Astrocyte of the cerebellum (primary cell): Measurements from ENCODE around the gene CCDC68.
"Not testable (repeated sequence)": the region's sequence is repeated elsewhere in the genome, so short reads cannot be mapped to it uniquely, and the experiment has no call there.

Experiments
- DNase-seq: peaks from one replicate; pipeline ENCODE4 v3.0.0-alpha.2; 2011; ENCODE audit warnings: low read depth
- H3K4me3 ChIP-seq: 2 replicates; pipeline ENCODE4 v1.5.1; 2011; ENCODE audit warnings: mild to moderate bottlenecking, low read depth, low read length, moderate library complexity
- in situ Hi-C: cut with HindIII; loops from 2 replicates; pipeline ENCODE4 v1.10.0; 2017; ENCODE audit warnings: low sequenced_read_pairs
- TF ChIP-seq, protein P1 (sequence below): IDR thresholded peaks from 2 replicates; pipeline ENCODE4 v1.5.1; 2012; ENCODE audit warnings: low read length, low read depth, moderate library complexity, mild to moderate bottlenecking; ENCODE audit errors: missing control alignments

CCDC68 gene

DNA sequence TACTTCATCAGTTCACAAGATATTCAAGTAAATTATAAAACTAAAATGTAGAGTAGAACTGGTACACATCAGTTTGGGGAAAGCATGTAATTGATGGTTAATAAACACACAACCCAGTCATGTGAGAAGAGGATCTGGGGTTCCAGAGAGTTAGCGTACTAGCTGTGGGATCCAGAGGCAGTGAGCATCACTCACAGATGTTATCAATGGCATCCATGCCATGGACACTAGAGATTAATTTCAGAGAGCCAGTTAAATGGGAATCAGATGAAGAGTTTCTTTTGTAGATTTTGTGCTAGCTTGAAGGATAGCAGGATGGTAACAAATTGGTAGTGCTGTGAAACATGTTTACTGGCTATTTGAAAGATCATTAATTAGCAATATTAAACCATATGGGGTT, 21.8 kb upstream of the CCDC68 start:
- in situ Hi-C loops = no loop called here
- TF ChIP-seq, protein P1, sequence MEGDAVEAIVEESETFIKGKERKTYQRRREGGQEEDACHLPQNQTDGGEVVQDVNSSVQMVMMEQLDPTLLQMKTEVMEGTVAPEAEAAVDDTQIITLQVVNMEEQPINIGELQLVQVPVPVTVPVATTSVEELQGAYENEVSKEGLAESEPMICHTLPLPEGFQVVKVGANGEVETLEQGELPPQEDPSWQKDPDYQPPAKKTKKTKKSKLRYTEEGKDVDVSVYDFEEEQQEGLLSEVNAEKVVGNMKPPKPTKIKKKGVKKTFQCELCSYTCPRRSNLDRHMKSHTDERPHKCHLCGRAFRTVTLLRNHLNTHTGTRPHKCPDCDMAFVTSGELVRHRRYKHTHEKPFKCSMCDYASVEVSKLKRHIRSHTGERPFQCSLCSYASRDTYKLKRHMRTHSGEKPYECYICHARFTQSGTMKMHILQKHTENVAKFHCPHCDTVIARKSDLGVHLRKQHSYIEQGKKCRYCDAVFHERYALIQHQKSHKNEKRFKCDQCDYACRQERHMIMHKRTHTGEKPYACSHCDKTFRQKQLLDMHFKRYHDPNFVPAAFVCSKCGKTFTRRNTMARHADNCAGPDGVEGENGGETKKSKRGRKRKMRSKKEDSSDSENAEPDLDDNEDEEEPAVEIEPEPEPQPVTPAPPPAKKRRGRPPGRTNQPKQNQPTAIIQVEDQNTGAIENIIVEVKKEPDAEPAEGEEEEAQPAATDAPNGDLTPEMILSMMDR = no peak
- no peak for DNase-seq
- H3K4me3 ChIP-seq = no peak overlapping the region

DNA sequence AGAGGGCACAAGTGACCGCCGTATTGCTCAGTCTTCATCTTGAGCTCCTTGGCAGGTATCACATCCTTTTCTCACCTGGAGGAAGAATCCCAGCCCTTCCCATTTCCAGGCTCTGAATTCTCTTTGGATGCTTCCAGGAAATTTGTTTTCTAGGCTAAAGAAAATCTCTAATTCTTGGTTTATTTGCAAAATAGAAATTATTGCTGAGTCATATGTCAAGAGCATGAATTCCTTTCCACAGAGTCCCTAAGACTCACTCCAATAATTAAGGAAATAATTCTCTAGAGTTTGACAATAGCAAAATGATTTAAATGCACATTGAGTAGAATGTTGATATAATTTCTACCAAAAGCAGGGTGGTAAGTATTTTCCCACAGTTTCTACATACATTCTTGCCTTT, 16.3 kb upstream of the CCDC68 start:
- in situ Hi-C loops = loop anchor here (10.0 kb wide), 1 partner anchor 291 kb away; no protein-coding TSS in a partner anchor
- H3K4me3 ChIP-seq = no peak overlapping the region
- TF ChIP-seq, protein P1 = no peak
- DNase-seq = no peak

DNA sequence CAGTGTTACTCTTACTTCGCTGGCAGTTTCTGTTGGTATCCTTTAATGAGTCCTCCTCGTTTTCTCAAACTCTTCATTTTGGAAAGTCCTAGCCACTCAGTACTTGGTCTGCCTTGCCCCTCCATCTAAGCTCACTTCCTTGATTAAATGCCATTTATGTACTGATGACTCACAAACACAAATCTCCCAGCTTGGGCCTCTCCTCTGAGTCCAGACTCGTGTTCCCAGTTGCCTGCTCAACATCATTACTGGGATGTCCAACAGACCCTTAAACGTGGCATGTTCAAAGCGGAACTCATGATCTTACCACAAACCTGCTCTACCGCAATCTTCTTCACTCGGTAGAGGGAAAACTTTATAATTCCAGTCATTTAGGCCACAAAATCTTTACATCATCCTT, 13.8 kb upstream of the CCDC68 start:
- no peak for DNase-seq
- H3K4me3 ChIP-seq = no peak overlapping the region
- TF ChIP-seq, protein P1 = no peak
- in situ Hi-C loops = loop anchor here (10.0 kb wide), 1 partner anchor 288 kb away; no protein-coding TSS in a partner anchor

DNA sequence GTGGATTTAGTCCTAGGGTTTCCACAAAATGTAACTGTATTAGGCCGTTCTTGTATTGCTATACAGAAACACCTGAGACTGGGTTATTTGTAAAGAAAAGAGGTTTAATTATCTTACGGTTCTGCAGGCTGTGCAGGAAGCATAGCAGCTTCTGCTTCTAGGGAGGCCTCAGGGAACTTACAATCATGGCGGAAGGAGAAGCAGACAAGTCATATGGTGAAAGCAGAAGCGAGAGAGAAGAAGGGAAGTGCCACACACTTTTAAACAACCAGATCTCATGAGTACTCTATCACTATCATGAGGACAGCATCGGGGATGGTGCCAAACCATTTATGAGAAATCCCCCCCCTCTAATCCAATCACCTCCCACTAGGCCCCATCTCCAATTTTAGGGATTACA, 9.5 kb upstream of the CCDC68 start:
- TF ChIP-seq, protein P1 = no peak
- in situ Hi-C loops = no loop called here
- H3K4me3 ChIP-seq = no peak overlapping the region
- no peak for DNase-seq

DNA sequence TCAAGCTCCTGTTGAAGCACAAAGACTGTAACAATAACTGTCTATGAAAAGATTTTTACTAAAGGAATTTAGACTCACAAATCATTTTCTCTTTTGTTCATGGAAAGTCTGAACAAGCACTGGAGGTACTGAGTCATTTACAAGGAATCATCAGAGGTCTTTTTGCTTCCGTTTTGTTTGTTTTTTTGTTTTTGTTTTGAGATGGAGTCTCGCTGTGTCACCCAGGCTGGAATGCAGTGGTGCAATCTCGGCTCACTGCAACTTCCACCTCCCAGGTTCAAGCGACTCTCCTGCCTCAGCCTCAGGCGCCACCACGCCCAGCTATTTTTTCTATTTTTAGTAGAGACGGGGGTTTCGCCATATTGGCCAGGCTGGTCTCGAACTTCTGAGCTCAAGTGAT, 9.0 kb upstream of the CCDC68 start:
- in situ Hi-C loops, H3K4me3 ChIP-seq, DNase-seq: not testable (repeated sequence)

DNA sequence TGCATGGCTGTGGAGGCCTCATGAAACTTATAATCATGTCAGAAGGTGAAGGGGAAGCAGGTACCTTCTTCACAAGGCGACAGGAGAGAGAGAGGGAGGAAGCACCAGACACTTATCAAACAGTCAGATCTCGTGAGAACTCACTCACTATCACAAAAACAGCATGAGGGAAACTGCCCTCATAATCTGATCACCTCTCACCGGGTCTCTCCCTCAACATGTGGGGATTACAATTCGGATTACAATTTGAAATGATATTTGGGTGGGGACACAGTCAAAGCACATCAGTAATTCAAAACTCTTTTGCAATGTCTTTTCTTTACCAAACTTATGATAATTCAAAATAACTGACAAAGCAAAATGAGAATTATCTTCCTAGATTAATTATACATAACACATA, 8.5 kb upstream of the CCDC68 start:
- in situ Hi-C loops = no loop called here
- TF ChIP-seq, protein P1 = no peak
- no peak for DNase-seq
- H3K4me3 ChIP-seq = no peak overlapping the region

DNA sequence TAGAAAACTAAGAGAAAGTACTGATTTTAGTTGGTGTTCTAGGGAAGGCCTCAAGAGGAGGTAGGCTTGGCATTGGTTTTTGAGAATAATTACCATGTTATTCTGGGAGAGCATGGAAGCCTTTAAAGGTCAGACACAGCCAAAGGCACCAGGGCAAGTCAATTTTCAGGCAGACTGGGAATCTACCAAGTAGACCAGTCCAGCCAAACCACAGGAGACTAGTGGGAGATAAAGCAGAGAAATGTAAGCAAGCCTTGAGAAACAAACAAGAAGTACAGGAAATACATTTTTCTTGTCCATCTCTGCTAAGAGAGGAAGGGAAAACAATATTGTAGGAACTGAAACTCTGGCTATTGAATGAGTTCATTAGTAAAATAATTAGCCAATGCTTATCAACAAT, 5.5 kb upstream of the CCDC68 start:
- no peak for DNase-seq
- TF ChIP-seq, protein P1 = no peak
- in situ Hi-C loops = no loop called here
- H3K4me3 ChIP-seq = no peak overlapping the region
